ENCODE results near the gene MBNL2. TPM values are rescaled to one million over a fixed set of nuclear protein-coding genes. Genes with fewer than 3 reads are reported as not detected.

The MBNL2 gene
- total RNA-seq, 1 donor from 2014 or later, result 43.7 TPM

DNA sequence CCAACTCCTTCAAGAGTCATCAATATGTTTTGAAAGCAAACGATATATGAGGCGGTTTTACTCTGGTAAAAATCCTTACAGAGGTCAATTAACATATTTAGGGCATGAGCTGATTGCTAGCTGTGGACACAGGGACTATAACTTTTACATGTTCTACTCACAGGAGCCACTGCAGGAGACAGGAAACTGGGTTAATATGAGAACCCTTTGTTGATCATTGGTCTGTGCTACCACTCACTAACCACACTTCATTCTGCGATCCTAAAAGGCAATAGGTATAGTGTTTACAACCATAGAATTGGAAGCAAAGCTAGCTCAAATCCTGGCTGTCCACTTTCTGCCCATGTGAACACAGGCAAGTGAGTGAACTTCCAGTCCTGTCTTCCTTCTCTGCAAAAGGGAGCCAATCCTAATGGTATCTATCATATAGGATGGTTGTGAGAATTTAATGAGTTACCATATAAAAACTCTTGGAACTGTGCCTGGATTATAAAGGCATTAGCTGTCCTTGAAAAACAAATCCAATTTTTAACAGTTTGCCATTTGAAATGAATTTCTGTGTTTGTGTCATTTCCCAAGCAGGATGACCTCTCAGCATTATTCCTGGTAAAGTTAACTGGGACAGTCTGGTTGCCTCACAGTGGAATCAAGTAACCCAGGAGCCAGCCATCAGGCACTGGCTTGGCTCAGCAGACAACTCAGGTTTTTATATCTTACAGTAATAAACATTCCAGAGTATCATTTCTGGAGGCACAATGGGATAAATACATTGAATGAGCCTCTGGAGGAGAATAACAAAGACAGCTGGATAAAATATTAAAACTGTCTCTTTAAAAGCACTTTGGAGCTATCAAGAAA is 182.0 kb downstream of the MBNL2 start:
- Mint-ChIP-seq H3K4me3 (no peak overlapping the region), H3K36me3 (no peaks in the 10 kb centered on the region), H3K27ac (no peak overlapping the region), H3K4me1 (ENCODE audit: unreplicated experiment) (no peaks in the 10 kb centered on the region), H3K9me3 (peaks cover 5% of the 10 kb centered on the region), H3K27me3 (peaks cover 2% of the 10 kb centered on the region)
- DNase-seq (ENCODE audit: extremely low spot score, unreplicated experiment), result no peak
- TF ChIP-seq, protein P1, sequence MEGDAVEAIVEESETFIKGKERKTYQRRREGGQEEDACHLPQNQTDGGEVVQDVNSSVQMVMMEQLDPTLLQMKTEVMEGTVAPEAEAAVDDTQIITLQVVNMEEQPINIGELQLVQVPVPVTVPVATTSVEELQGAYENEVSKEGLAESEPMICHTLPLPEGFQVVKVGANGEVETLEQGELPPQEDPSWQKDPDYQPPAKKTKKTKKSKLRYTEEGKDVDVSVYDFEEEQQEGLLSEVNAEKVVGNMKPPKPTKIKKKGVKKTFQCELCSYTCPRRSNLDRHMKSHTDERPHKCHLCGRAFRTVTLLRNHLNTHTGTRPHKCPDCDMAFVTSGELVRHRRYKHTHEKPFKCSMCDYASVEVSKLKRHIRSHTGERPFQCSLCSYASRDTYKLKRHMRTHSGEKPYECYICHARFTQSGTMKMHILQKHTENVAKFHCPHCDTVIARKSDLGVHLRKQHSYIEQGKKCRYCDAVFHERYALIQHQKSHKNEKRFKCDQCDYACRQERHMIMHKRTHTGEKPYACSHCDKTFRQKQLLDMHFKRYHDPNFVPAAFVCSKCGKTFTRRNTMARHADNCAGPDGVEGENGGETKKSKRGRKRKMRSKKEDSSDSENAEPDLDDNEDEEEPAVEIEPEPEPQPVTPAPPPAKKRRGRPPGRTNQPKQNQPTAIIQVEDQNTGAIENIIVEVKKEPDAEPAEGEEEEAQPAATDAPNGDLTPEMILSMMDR (conservative IDR thresholded peaks at IDR 0.05), result no peak

GRCh38 chr13:97407540-97407939 is 185.4 kb downstream of the MBNL2 start:
- H3K36me3 Mint-ChIP-seq, result no peaks in the 10 kb centered on the region
- no peaks in the 10 kb centered on the region for H3K9me3 Mint-ChIP-seq
- no peak overlapping the region for H3K4me3 Mint-ChIP-seq
- no peak overlapping the region for H3K27ac Mint-ChIP-seq
- H3K4me1 Mint-ChIP-seq (ENCODE audit: unreplicated experiment), result no peaks in the 10 kb centered on the region
- peaks cover 2% of the 10 kb centered on the region for H3K27me3 Mint-ChIP-seq
- DNase-seq (ENCODE audit: extremely low spot score, unreplicated experiment), result no peak
- TF ChIP-seq, protein P1 (conservative IDR thresholded peaks at IDR 0.05), result no peak

GRCh38 chr13:97408938-97409337 is 186.8 kb downstream of the MBNL2 start:
- TF ChIP-seq, protein P1 (conservative IDR thresholded peaks at IDR 0.05), result no peak
- no peak overlapping the region for H3K27ac Mint-ChIP-seq
- H3K36me3 Mint-ChIP-seq, result no peaks in the 10 kb centered on the region
- no peaks in the 10 kb centered on the region for H3K9me3 Mint-ChIP-seq
- H3K4me1 Mint-ChIP-seq (ENCODE audit: unreplicated experiment), result no peaks in the 10 kb centered on the region
- DNase-seq (ENCODE audit: extremely low spot score, unreplicated experiment), result no peak
- no peak overlapping the region for H3K4me3 Mint-ChIP-seq
- H3K27me3 Mint-ChIP-seq, result peaks cover 2% of the 10 kb centered on the region

GRCh38 chr13:97411984-97412383 is 189.9 kb downstream of the MBNL2 start:
- no peak overlapping the region for H3K27ac Mint-ChIP-seq
- H3K9me3 Mint-ChIP-seq, result no peaks in the 10 kb centered on the region
- TF ChIP-seq, protein P1 (conservative IDR thresholded peaks at IDR 0.05), result no peak
- peaks cover 2% of the 10 kb centered on the region for H3K27me3 Mint-ChIP-seq
- DNase-seq (ENCODE audit: extremely low spot score, unreplicated experiment), result no peak
- H3K4me1 Mint-ChIP-seq (ENCODE audit: unreplicated experiment), result no peaks in the 10 kb centered on the region
- H3K4me3 Mint-ChIP-seq, result no peak overlapping the region
- no peaks in the 10 kb centered on the region for H3K36me3 Mint-ChIP-seq

DNA sequence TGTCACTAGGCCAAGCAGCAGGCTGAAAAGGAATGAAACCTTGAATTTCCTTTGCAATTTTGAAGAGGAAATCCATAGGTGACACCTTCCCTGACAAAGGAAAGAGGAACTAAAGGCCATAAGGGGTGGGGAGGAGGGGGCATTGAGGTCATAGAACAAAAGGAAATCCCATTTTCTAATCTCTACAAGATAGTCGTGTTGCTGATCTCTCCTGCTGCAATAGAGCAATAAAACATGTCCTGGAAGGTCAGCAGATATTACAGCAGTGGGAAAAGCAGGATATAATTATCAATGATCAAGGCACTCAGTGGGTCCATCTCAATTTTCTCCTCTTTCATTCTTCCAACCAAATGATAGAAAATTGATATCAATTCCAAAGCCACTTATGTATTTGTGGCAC is 191.6 kb downstream of the MBNL2 start:
- Mint-ChIP-seq H3K4me3 (no peak overlapping the region), H3K27ac (no peak overlapping the region), H3K36me3 (no peaks in the 10 kb centered on the region), H3K9me3 (no peaks in the 10 kb centered on the region), H3K4me1 (ENCODE audit: unreplicated experiment) (no peaks in the 10 kb centered on the region), H3K27me3 (peaks cover 2% of the 10 kb centered on the region)
- TF ChIP-seq, protein P1 (conservative IDR thresholded peaks at IDR 0.05), result no peak
- no peak for DNase-seq (ENCODE audit: extremely low spot score, unreplicated experiment)
